AG20443 (cell line): ENCODE data around the gene TMEM9.

Experiments used
- DNase-seq: peaks from one replicate; pipeline ENCODE4 v3.0.0; 2012; ENCODE audit warnings: low spot score, mixed read lengths

Gene TMEM9

DNA sequence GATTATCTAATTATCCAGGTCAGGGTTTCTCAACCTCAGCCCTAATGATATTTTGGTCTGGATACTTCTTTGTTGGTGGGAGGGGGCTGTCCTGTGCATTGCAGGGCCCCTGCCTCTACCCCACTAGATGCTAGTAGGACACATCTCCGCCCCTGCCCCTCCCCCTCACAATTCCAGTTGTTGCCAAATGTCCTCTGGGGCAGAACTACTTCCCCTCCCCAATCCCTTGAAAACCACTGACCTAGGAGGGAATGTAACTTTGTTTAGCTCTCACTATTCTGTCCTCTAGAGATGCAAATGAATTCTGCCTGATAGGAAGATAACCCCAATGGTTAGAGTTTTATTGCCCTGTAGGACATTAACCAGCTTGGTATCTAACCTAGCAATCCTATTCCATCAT, 50.1 kb downstream of the TMEM9 start:
- no peak for DNase-seq

DNA sequence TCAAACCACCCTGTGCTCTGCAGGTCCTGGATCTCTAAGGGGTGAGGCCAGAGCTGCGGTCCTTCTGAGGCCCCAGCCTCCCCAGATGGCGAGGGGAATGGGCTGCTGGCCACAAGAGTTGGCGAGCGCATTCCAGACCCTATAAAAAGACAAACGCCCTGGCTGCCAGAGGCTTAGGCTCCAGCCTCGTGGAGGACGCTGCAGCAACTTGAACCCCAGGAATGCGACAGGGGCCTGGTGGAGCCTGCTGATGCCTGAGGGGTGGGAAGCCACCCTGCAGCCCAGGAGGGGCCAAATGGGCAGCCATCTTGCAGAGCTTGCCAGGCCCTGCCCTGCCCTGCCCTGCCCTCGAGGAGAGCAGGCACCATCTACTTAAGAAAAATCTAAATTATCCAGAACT, 50.6 kb downstream of the TMEM9 start:
- DNase-seq = no peak

DNA sequence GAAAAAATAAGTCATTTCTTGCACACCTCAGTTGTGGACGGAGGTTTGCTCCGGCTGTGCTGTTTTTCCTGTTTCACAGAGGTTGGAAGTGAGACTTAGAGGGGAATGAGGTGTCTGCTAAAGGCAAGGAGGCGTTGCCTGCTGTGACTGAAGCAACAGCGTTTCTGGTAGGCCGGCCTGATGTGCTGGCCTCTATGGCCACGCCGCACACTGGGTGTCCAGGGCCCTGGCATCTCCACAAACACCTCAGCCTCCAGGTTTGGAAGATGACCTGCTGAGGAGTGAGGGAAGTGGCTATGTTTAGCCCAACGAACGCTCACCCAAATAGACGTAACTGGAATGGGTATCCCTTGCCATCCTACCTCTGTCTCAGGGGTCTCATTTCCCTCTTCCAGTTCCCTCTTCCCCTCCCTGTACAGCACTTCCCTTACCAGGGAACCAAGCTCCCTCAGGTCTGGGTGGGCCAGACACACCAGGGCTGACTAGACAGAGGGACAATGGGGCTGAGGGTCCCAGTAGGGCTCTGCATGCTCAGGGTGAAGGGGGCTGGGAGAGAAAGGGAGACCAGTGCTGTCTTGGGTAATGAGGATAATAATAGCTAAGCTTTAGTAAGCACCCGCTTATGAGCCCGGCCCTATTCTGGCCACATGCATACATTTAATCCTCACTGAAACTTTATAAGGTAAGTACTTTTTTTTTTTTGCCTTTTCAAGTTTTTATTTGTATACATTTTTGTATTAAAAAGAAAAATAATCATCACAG, 53.9 kb downstream of the TMEM9 start:
- DNase-seq = no peak

DNA sequence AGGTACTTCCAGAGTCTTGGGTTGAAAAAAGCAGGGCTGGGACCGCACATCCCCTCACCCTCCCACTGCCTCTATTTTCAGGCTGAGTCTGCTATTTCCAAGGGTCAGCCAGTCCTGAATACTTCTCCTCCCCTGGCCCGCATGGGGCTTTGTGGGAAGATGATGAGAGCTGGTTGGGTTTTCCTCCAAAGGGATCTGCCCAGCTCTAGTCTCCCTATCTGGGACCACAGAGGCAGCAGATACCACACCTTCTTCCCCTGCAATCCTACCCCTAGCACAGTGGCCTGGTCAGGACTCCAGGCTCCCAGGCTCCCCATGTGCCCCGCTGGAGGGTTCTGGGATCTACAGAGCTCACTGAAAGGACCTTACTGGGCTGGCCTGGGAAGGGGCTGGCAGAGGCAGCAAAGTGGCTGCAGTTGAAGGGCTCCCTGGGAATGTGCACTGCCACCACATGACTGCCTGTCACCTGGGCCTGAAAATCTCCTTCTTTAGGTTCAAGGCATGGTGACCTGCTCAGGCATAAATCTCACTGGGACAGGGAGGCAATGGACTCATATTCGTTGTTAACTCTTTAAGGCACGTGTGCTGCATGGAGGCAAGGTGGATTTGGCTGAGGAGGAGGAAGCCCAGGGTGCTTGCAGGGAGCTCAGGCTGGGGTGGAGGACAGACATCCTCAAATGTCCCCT, 55.1 kb downstream of the TMEM9 start:
- DNase-seq = no peak

DNA sequence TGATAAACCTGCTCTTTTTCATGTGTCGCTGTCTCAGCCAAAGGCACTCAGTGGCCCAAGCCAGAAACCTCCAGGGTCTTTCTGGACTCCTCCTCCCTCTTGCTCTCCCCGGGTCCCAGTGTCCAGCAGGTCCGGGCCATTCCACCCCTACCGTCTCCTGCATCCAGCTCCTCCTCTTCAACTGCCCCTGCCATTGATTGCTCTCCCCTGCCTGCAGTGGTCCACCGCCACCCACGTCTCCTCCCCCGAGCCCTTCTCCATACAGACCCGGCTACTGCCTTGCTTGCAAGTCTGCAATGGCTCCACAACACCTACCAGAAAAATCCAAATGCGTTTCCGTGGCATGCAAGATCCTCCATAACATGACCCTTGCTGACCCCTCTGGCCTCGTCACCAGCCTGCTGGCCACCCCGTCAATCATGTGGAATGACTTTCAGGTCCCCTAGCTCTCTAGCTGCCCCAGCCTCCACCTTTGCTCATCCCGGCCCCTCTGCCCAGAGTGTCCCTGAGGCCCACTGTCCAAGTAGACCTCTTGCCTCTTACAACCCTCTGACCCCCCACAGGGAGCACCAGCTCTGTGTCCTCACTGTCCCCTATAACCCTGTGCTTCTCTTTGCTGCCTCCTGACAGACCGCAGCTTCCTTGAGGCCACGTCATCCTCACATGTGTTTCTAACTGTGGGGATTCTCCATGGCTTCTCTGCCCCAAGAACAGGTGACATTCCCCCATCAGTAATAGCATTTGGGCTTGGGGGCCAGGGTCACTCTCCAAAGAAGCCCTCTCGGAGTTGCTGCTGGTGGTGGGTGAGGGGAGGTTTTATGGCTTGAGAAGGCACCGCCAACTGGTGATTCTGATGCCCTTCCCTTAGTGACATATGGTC, 57.1 kb downstream of the TMEM9 start:
- DNase-seq = no peak

DNA sequence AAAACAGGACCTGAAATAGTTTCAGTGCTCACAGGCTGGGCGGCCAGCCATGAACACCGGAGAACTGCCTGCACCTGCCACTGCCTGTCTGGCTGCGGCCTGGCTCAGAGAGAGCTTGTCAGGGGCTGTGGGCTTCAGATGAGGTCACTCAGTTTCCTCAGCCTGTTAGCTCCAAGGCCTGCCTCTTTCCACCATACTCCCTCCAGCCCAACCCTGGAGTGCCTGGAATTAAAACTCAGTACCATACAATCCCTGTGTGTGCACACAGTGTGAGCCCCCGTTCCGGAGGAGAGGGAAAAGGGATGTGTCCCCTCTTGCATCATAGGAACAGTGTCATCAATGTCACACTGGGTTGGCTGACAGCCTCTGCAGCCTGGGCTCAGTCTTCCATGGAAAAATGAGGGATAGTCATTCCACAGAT, 58.2 kb downstream of the TMEM9 start:
- DNase-seq = no peak

DNA sequence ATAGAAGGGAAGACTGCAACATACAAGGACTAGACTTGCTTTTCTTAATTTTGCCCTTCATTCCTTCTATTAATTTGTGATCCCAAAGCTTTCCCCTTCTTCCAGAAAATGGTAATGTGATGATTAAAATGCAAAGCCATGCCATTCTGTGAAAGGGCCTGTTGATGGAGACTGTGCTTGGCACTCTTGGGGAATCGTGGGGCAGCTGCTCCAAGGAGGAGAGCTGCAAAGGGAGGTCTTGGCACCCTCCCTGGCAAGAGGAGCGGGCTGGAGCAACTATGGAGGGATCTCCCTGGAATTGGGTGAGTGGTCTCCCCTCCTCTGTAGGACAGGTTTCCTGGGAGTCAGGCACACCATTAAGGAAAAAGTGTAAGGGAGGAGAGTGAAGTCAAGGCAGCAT, 58.7 kb downstream of the TMEM9 start:
- DNase-seq = no peak

DNA sequence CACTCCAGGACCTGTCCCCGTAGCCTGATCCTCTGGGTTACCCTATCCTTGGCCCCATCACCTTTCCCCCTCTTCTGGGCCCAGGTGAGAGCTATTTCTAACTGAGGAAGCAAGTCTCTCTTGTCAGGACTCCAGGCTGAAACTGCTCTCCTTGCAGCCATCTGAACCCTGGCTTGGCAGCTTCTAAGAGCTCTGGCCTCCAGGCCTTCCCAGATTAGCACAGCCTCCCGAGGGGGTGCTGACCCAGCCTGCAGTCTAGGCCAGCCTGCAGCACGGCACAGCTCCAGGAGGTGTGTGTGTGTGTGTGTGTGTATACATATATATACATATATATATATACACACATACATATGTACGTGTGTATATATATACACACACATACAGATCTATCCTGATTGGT, 59.4 kb downstream of the TMEM9 start:
- no peak for DNase-seq

DNA sequence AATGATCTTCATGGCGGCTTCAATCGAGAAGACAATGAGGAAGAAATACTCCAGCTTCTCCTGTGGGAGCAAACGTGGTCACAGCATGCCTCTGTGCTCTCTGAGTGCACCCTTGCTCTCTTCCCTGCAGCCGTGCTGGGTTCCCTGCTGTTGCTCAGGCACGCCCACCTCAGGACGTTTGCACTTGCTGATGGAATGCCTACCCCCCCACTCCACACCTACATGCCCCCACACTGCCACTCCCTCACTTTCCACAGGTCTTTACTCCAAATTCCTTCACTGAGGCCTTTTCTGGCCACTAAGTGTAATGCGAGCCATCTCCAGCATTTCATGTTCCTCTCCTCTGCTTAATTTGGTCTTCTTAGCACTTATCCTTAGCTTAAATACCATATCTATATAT, 60.3 kb downstream of the TMEM9 start:
- no peak for DNase-seq

DNA sequence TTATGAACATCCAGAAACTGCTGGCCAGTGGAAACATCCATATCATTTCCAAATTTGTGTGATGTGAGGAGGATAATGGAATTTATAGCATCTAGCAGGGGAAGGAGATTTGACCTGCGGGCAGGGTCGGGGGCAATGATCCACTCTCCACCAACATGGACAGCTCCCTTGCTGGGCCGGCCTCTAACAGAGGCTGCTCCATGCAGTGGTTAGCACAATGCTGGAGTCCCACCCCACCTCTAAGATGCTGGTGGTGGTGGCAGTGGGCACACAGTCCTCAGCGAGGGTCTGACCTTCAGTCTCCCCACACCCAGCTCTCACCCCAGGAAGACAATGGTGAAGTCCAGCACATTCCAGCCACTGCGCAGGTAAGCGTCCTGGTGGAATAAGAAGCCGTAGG, 60.7 kb downstream of the TMEM9 start:
- DNase-seq = no peak

DNA sequence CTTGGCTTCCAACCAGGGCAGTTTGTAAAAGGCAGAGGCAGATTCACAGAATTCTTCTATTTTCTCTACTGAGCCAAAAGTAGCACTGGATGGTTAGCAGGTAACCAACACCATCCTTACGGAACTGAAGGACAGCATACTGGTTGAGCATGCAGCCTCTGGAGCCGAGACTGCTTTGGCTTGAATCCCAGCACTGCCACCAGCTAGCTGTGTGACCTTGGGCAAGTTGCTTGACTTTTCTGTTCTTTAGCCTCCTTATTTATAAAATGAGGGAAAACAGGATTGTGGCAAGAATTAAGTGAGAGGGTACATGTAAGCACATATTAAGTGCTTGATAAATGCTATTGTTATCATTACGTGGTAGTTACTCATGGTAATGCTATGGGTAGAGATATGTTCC, 61.5 kb downstream of the TMEM9 start:
- DNase-seq = no peak

DNA sequence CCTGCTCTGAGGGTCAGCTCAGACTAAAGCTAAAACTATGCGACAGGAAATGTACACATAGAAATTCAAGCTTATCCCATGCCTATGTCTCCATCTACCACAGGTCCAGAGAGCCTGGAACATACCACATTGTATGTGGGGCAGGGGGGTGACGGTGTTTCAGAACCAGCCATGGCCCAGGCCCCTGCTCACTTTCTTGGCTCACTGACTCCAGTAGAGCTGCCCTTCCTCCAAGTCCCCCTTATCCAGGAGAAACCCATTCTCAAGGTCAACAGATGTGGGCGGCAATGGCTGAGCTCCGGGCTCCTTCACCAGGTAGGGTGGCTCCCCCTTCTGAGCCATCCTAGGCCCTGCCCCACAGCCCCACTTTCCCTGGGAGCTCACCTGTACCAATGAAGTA, 63.0 kb downstream of the TMEM9 start:
- DNase-seq = no peak

DNA sequence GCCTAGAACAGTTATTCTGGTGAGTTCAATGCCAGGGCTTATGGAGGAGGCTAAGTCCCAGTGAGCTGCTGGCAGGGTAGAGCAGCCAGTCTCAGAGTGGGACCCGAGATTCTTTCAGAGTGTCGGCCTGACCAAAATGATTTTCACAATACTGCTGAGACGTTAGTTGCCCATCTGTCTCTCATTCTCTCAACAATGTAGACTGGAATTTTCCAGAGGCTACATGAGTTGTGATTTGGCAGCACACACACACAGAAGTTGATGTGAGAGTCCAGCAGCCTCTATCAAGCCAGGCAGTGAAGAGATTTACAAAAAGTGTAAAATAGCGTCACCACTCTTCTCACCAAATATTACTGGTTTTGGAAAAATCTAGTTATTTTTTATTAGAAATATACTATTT, 63.7 kb downstream of the TMEM9 start:
- DNase-seq = peak; percentile 26

DNA sequence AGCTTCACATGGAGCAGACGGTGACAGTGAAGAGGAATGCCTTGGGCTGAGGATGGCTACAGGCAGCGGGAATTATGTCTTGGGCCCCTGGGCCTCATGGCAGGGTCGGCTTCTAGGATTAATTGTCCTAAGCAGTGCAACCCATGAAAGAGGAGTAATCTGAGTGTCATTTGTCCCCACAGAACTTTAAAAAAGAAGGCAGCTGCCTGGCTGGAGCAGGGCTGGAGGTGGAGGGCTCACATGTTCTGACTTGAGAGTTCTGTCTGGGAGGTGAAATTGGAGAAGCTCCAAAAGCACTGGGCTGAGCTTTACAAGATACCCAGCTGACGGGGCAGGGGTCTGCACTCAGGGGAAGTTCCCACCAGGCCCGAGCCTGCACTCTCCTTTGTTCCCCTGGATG, 64.7 kb downstream of the TMEM9 start:
- no peak for DNase-seq

DNA sequence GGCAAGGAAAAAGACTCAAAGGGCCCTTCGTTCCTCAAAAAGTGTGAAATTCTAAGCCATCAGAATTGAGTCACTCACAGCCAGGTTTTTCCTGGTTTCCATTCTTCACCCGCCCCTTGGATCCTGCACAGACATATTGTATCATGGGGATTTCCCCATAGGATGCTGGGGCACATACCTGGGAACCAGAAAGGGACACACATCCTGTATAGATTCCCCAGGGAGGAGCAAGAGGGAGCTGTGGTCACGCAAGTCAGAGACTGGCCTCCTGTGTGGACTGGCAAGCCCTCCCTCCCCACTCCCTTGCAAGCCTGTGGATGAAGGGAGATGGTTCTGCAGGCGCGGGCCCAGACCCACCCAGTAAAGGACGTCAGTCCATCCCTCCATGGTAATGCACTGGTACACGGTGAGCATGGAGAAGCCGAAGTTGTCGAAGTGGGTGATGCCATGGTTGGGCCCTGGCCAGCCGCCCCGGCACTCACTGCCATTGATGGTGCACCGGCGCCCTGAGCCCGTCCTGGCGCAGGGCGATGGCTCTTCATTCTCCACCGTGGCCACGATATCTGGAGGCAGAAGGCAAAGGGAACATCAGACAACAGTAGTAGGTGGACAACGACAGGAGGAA, 65.3 kb downstream of the TMEM9 start:
- no peak for DNase-seq

DNA sequence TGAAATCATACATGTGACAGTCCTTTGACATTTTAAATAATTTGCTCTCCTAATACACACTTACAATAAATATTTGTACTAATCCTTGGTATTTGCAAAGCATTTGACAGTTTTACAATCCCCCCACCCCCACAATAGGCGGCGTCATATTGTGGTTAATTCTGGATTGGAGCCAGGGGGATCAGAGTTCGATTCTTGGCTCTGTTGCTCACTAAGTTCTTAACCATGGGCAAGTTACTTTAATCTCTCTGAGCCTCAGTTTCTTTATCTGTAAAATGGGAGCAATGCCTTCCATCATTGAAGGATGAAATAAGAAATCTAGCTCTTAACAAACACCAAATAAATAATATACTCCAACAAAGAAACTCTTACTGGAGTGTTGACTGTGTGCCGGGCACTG, 65.9 kb downstream of the TMEM9 start:
- DNase-seq = no peak

DNA sequence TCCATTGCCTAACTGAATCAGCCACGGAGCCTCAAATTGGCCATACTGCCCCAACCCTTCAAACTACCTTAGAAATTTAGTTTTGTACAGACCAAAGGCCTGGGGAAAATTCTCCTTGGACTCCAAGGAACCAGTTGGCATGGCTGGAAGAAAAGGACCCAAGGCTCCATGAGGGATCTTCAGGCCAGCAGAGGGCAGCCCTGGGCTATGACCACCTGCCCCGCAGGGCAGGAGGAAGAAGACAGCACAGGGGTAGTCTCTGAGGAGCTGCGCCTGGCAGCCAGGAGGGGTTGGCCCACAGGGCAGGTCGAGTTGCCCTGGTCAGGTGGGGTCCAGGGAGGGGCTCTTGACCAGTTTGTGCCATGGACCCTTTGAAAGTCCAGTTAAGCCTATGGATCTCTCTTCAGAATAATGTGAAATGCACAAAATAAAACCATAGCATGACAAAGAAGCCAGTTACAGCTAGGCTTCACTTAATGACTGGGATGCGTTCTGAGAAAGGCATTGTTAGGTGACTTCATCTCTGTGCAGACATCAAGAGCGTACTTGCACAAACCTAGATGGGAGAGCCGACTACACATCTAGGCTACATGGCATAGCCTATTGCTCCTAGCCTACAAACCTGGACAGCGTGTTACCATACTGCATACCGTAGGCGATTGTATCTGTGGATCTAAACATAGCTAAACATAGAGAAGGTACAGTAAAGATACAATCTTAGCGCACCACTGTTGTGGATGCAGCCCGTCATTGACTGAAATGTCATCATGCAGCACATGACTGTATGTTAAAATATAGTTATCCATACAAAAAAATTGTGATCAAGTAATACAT, 68.2 kb downstream of the TMEM9 start:
- DNase-seq = peak; percentile 89
